ENCODE results near the gene BABAM1. TPM values are rescaled to one million over a fixed set of nuclear protein-coding genes. Genes with fewer than 3 reads are reported as not detected.
A peak's percentile ranks its signal among the peaks of the same experiment; 100 is the strongest.

Gene BABAM1
- total RNA-seq, 6 donors from 2014 or later, result 45.1 to 95.3 (median 82.3) TPM

DNA sequence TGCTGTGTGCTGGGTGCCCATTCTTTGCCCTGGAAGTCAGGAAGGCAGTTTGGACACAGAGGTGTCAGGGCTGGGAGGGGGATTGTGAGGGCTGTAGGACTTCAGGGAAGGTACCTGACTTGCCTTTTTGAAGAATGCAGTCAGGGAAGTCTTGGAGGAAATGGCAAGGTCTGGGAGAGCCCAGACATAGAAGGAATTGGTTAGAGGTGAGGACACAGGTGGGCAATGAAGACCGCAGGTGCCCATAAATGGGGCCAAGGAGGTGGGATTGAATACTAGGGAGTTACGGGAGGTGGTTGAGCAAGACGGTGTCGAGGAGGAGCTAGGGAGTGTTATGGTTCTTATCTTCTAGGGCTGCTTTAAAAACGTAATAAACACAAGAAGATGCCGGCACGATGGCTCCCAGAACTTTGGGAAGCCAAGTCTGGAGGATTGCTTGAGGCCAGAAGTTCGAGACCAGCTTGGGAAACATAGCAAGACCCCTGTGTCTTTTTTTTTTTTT lies 40.7 kb downstream of the BABAM1 start:
- no peak overlapping the region for H3K27ac ChIP-seq
- no peaks in the 10 kb centered on the region for H3K9me3 ChIP-seq
- TF ChIP-seq POLR2AphosphoS5 (IDR thresholded peaks at IDR 0.05), result no peak
- TF ChIP-seq CTCF (IDR thresholded peaks at IDR 0.05), result no peak
- H3K36me3 ChIP-seq, result peaks cover 0 to 12% (median 3%) of the 10 kb centered on the region in 4 donors
- no peak overlapping the region for H3K4me3 ChIP-seq
- DNase-seq, result no peak
- 84 to 88% methylated on average over 8 of the region's 8 CpGs for WGBS, 2 donors
- ATAC-seq (ENCODE audit: low FRiP score in 2 of 2), result no peak
- no peaks in the 10 kb centered on the region for H3K27me3 ChIP-seq
- peaks cover 44 to 63% (median 54%) of the 10 kb centered on the region in 4 donors for H3K4me1 ChIP-seq

GRCh38 chr19:17309198-17309964 lies 42.1 kb downstream of the BABAM1 start, which contains the start of gene DDA1:
Gene DDA1 (plus strand): TSS chr19:17309563. CDS start chr19:17309655, 92 bp downstream.
- Histone ChIP-seq H3K9me3 (no peaks in the 10 kb centered on the region), H3K27ac (peak within 1 kb of the TSS; percentile 75 to 91 (median 86))
- TF ChIP-seq CTCF (IDR thresholded peaks at IDR 0.05) (peak in 1 of 6 experiments; percentile 13), POLR2AphosphoS5 (IDR thresholded peaks at IDR 0.05) (peak; percentile 69 to 77), POLR2A (IDR thresholded peaks at IDR 0.05) (peak in 3 of 4 donors; percentile 19 to 78 (median 40)), EP300 (IDR thresholded peaks at IDR 0.05) (no peak)

DNA sequence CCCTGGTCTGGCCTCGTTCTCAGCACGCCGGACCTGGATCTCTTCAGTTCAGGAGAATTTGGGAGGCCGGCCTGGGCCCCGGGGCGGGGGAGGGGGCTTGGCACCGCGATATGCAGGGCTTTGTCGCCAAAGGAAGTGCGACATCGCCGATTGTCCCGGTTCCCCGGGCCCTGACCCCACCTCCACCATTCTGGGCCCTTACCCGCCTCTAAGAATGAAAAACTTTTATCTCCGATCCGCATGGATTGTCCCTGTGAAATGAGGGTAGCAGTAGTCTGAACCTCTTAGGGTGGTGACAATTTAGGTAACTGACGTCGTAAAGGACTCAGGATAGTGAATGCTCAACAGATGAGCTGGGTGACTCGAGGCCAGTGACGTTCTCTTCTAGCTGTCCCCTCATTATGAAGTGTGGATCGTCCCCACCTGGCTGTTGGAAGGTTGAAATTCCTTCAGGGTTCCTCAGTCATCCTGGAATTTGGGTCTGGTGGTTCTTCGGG lies 42.8 kb downstream of the BABAM1 start:
- Histone ChIP-seq H3K9me3 (no peaks in the 10 kb centered on the region), H3K36me3 (peaks cover 4 to 26% (median 17%) of the 10 kb centered on the region in 4 donors), H3K4me3 (peak overlapping the region; percentile 79 to 98 (median 86)), H3K4me1 (peaks cover 28 to 44% (median 36%) of the 10 kb centered on the region in 4 donors), H3K27ac (peak overlapping the region; percentile 75 to 91 (median 86)), H3K27me3 (no peaks in the 10 kb centered on the region)
- no peak for TF ChIP-seq EP300 (IDR thresholded peaks at IDR 0.05)
- TF ChIP-seq POLR2A (IDR thresholded peaks at IDR 0.05), result peak in 1 of 4 donors; percentile 7
- TF ChIP-seq CTCF (IDR thresholded peaks at IDR 0.05), result no peak
- no peak for TF ChIP-seq POLR2AphosphoS5 (IDR thresholded peaks at IDR 0.05)
- 4 to 7% methylated on average over 12 to 21 of the region's 23 CpGs for WGBS, 2 donors
- DNase-seq (peak in 1 of 2 donors; percentile 85), ATAC-seq (ENCODE audit: low FRiP score in 2 of 2) (no peak)

More at GRCh38 chr19:17309198-17309964, 42.1 kb downstream of the BABAM1 start, which contains the start of gene DDA1:
- DNase-seq (peak; percentile 92 to 100), ATAC-seq (ENCODE audit: low FRiP score in 2 of 2) (peak; percentile 94 to 96)
- Histone ChIP-seq H3K4me3 (peak within 1 kb of the TSS; percentile 79 to 98 (median 86)), H3K36me3 (peaks cover 2 to 21% (median 12%) of the 10 kb centered on the region in 4 donors), H3K27me3 (no peaks in the 10 kb centered on the region), H3K4me1 (peaks cover 34 to 50% (median 43%) of the 10 kb centered on the region in 4 donors)
- WGBS, 2 donors, result 0 to 1% methylated on average over 43 to 46 of the region's 46 CpGs

DNA sequence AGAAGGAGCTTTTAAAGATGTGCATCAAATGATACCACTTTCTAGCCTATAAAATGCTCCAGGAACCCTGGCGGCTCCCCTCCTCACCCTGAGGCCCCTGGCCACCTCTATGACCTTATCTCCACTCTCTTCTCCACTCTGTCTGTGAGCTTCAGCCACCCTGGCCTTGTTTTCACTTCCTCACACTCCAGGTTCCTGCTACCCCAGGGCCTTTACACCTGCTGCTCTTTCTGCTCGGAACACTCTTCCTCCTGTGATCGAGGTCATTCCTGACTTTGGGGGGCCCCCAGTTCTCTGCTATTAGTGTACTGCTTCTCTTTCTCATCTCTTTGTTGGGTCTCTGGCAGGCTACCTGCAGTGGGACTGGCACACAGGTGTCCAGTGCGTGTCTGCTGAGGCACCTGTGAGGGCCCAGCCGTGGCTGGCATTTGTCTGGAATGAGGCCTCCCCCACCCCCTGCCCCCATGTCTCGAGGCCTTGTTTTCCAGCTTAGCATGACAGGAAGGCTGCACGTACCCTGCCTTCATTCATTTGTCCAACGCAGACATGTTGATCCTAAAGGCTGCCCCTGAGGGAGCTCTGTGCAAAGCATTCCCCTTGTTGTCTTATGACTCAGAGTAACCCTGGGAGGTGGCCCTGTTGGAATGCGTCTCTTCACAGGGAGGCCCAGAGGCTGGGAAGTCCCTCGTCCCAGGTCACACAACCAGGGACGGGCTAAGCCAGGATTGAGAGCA lies 44.4 kb downstream of the BABAM1 start:
- 71 to 78% methylated on average over 8 to 11 of the region's 11 CpGs for WGBS, 2 donors

More for the DNA sequence above, 44.4 kb downstream of the BABAM1 start:
- no peak overlapping the region for H3K4me3 ChIP-seq
- TF ChIP-seq EP300 (IDR thresholded peaks at IDR 0.05) (no peak), CTCF (IDR thresholded peaks at IDR 0.05) (no peak), POLR2AphosphoS5 (IDR thresholded peaks at IDR 0.05) (no peak), POLR2A (IDR thresholded peaks at IDR 0.05) (no peak)
- H3K4me1 ChIP-seq, result peaks cover 19 to 34% (median 26%) of the 10 kb centered on the region in 4 donors
- H3K9me3 ChIP-seq, result no peaks in the 10 kb centered on the region
- no peak for DNase-seq
- ATAC-seq (ENCODE audit: low FRiP score in 2 of 2), result no peak
- H3K27ac ChIP-seq, result peak overlapping the region in 2 of 4 donors; percentile 32 to 46
- H3K27me3 ChIP-seq, result no peaks in the 10 kb centered on the region
- H3K36me3 ChIP-seq, result peaks cover 8 to 40% (median 27%) of the 10 kb centered on the region in 4 donors

Measured in upper lobe of left lung (tissue), 6 donors.